Mesothelial cell of epicardium (in vitro differentiated cells): ENCODE measurements around the gene FXR1. TPM values are rescaled to one million over a fixed set of nuclear protein-coding genes. Genes with fewer than 3 reads are reported as not detected.

ENCODE experiments used
- DNase-seq, 2 experiments: peaks; one replicate each; pipeline ENCODE4 v3.0.0; 2021; ENCODE audit warnings: low spot score in 2 of 2; ENCODE audit not compliant: unreplicated experiment in 2 of 2
- H3K27ac Mint-ChIP-seq: 2 replicates; pipeline ENCODE4 v1.8.0; 2021; ENCODE audit warnings: mixed read lengths
- H3K27me3 Mint-ChIP-seq: 2 replicates; pipeline ENCODE4 v1.8.0; 2021; ENCODE audit warnings: low read depth, mixed read lengths
- H3K36me3 Mint-ChIP-seq: 2 replicates; pipeline ENCODE4 v1.8.0; 2021; ENCODE audit warnings: mixed read lengths
- H3K4me1 Mint-ChIP-seq: 2 replicates; pipeline ENCODE4 v1.8.0; 2021; ENCODE audit warnings: mixed read lengths
- H3K4me3 Mint-ChIP-seq: 2 replicates; pipeline ENCODE4 v1.8.0; 2021; ENCODE audit warnings: mild to moderate bottlenecking, moderate library complexity, mixed read lengths
- H3K9me3 Mint-ChIP-seq: 2 replicates; pipeline ENCODE4 v1.8.0; 2021; ENCODE audit warnings: mixed read lengths
- total RNA-seq: library from RNA; stranded (reverse); gene quantifications from 3 replicates; pipeline ENCODE4 v1.2.1, GENCODE V29; 2021
- TF ChIP-seq, protein P1 (sequence below): fragments of 200-600 bp; sonication (generic); IDR thresholded peaks from one replicate; pipeline ENCODE4 v1.5.0; 2021; ENCODE audit warnings: antibody characterized with exemption; ENCODE audit not compliant: unreplicated experiment

Gene FXR1
- total RNA-seq, 1 donor from 2014 or later: 211 TPM

- Mint-ChIP-seq H3K27ac (no peak overlapping the region), H3K4me1 (no peaks in the 10 kb centered on the region), H3K9me3 (no peaks in the 10 kb centered on the region), H3K27me3 (no peaks in the 10 kb centered on the region), H3K36me3 (peaks cover 37% of the 10 kb centered on the region), H3K4me3 (no peak overlapping the region)
- no peak for DNase-seq
- TF ChIP-seq, protein P1, sequence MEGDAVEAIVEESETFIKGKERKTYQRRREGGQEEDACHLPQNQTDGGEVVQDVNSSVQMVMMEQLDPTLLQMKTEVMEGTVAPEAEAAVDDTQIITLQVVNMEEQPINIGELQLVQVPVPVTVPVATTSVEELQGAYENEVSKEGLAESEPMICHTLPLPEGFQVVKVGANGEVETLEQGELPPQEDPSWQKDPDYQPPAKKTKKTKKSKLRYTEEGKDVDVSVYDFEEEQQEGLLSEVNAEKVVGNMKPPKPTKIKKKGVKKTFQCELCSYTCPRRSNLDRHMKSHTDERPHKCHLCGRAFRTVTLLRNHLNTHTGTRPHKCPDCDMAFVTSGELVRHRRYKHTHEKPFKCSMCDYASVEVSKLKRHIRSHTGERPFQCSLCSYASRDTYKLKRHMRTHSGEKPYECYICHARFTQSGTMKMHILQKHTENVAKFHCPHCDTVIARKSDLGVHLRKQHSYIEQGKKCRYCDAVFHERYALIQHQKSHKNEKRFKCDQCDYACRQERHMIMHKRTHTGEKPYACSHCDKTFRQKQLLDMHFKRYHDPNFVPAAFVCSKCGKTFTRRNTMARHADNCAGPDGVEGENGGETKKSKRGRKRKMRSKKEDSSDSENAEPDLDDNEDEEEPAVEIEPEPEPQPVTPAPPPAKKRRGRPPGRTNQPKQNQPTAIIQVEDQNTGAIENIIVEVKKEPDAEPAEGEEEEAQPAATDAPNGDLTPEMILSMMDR: no peak
Measured at GRCh38 chr3:180940826-180941225, 28.4 kb downstream of the FXR1 start.

DNA sequence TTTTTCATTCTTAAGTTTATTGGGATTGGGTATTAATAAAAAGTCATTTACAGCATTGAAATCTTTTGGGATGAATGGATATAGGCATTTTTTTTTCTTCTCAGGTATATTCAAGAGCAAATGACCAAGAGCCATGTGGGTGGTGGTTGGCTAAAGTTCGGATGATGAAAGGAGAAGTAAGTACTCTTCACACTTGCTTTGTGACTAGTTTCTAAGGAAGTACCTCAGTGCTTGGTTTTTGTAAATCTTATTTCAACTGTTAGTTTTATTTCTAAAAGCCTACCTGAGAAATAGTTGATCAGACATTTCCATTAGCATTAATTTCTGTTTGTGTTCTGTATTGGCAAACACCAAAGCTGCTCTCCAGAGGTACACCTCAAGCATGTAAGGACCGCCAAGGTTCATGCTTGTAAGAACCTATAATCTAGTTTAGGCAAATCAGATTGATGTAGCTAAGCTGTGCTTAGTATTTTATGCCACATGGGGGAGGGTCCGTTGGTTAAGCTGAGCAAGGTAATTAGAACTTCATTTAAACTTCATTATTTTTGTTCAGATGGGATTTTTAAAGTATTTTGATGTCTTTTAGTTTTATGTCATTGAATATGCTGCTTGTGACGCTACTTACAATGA lies 35.4 kb downstream of the FXR1 start:
- DNase-seq: no peak
- peaks cover 37% of the 10 kb centered on the region for H3K36me3 Mint-ChIP-seq
- no peak overlapping the region for H3K27ac Mint-ChIP-seq
- TF ChIP-seq, protein P1: no peak
- H3K9me3 Mint-ChIP-seq: no peaks in the 10 kb centered on the region
- no peaks in the 10 kb centered on the region for H3K4me1 Mint-ChIP-seq
- H3K4me3 Mint-ChIP-seq: no peak overlapping the region
- H3K27me3 Mint-ChIP-seq: no peaks in the 10 kb centered on the region

- no peaks in the 10 kb centered on the region for H3K4me1 Mint-ChIP-seq
- no peak for DNase-seq
- TF ChIP-seq, protein P1: no peak
- peaks cover 4% of the 10 kb centered on the region for H3K9me3 Mint-ChIP-seq
- H3K4me3 Mint-ChIP-seq: no peak overlapping the region
- no peaks in the 10 kb centered on the region for H3K27me3 Mint-ChIP-seq
- H3K36me3 Mint-ChIP-seq: peaks cover 37% of the 10 kb centered on the region
- H3K27ac Mint-ChIP-seq: no peak overlapping the region
Measured at GRCh38 chr3:180959691-180960090, 47.2 kb downstream of the FXR1 start.

DNA sequence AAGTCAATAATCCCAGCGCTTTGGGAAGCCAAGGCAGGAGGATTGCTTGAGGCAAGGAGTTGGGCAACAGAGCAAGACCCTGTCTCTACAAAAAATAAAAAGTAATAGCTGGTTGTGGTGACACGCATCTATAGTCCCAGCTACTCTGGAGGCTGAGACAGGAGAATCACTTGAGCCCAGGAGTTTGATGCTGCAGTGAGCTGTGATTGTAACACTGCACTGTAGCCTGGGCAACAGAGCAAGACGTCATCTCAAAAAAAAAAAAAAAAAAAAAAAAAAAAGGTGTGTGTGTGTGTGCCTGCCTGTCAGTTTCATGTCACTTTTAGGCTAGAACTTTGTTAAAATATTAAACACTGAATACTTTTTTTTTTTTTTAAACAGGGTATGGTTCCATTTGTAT lies 48.6 kb downstream of the FXR1 start:
- Mint-ChIP-seq H3K9me3 (peaks cover 4% of the 10 kb centered on the region), H3K27me3 (no peaks in the 10 kb centered on the region), H3K36me3 (peaks cover 34% of the 10 kb centered on the region), H3K4me1 (no peaks in the 10 kb centered on the region), H3K4me3 (no peak overlapping the region), H3K27ac (no peak overlapping the region)
- TF ChIP-seq, protein P1: no peak
- DNase-seq: no peak

DNA sequence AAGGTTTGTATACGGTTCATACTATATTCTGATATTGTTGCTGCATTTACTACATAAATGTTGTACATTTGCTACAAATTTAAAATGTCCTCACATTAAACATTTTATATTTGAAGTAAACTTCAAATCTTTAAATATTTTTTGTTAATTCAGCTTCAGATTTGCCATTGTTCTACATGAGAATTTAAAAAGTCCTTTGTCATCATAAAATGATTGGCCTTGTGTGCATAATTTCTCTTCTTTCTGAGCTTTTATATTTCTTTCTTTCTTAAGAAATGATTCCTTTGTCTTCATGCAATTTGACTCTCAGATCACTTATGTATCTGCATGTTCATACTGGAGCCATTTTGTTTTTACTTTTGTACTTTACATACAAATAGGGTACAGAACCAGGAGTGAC lies 49.1 kb downstream of the FXR1 start:
- peaks cover 4% of the 10 kb centered on the region for H3K9me3 Mint-ChIP-seq
- H3K36me3 Mint-ChIP-seq: peaks cover 36% of the 10 kb centered on the region
- no peaks in the 10 kb centered on the region for H3K27me3 Mint-ChIP-seq
- no peak overlapping the region for H3K4me3 Mint-ChIP-seq
- DNase-seq: no peak
- no peak overlapping the region for H3K27ac Mint-ChIP-seq
- H3K4me1 Mint-ChIP-seq: no peaks in the 10 kb centered on the region
- TF ChIP-seq, protein P1: no peak

DNA sequence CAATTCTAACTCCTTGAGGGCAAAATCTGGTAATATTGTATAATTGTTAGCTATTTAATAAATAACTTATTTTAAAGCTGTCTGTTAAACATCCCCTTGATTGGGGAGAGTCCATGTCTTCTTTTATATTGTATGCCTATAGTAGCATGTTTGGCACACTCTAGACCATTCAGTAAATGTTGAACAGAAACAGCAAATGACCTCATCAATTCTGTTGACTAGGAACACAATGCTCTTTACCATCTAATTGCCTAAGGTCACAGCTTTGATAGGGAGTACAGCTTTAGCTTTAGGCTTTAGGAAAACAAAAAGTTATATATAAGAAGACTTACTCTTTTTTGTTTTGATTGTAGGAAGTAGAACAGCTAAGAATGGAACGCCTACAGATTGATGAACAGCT lies 50.1 kb downstream of the FXR1 start:
- TF ChIP-seq, protein P1: no peak
- no peak for DNase-seq
- no peak overlapping the region for H3K27ac Mint-ChIP-seq
- no peaks in the 10 kb centered on the region for H3K27me3 Mint-ChIP-seq
- H3K4me1 Mint-ChIP-seq: no peaks in the 10 kb centered on the region
- peaks cover 35% of the 10 kb centered on the region for H3K36me3 Mint-ChIP-seq
- H3K9me3 Mint-ChIP-seq: peaks cover 3% of the 10 kb centered on the region
- no peak overlapping the region for H3K4me3 Mint-ChIP-seq
